Gastroesophageal sphincter (tissue), 3 donors: ENCODE measurements around the gene CD68.

Experiments
- CTCF ChIP-seq, 4 experiments: fragments of 200-600 bp in 2 of 4; fragments of 450-650 bp in 2 of 4; sonication (generic) in 1 of 4; IDR thresholded peaks; one replicate each; pipeline ENCODE4 v1.5.1; 2017 to 2019; ENCODE audit warnings: antibody characterized with exemption in 4 of 4, mild to moderate bottlenecking in 2 of 4, moderate library complexity in 2 of 4
- EP300 ChIP-seq: sonication (generic); formaldehyde crosslinking; IDR thresholded peaks from one replicate; pipeline ENCODE4 v1.6.1; 2017; ENCODE audit warnings: antibody characterized with exemption, mild to moderate bottlenecking
- POLR2A ChIP-seq, 2 donors: fragments of 450-650 bp; IDR thresholded peaks; one replicate each; pipeline ENCODE4 v1.6.1; 2017; ENCODE audit warnings: antibody characterized with exemption in 2 of 2, mild to moderate bottlenecking in 2 of 2, moderate library complexity in 1 of 2

GRCh38 chr17:7611635-7612293 is 32.3 kb downstream of the CD68 start:
- no peak for TF ChIP-seq CTCF (IDR thresholded peaks at IDR 0.05)
- no peak for TF ChIP-seq POLR2A (IDR thresholded peaks at IDR 0.05)
- no peak for TF ChIP-seq EP300
